Measurements from ENCODE around the gene TRIM10.
"Not testable (repeated sequence)": the region's sequence is repeated elsewhere in the genome, so short reads cannot be mapped to it uniquely, and the experiment has no call there.

TRIM10 gene

GRCh38 chr6:30152910-30153610, 8.0 kb downstream of the TRIM10 start:
- DNase-seq: peak; percentile 19 to 39

- no peak for DNase-seq
These were observed 8.9 kb downstream of the TRIM10 start for GRCh38 chr6:30152016-30152673.

- DNase-seq: no peak
These were observed 9.4 kb downstream of the TRIM10 start for GRCh38 chr6:30151580-30151979.

- no peak for DNase-seq
These were observed 10.2 kb downstream of the TRIM10 start for GRCh38 chr6:30150671-30151395.

GRCh38 chr6:30149858-30150550, 11.0 kb downstream of the TRIM10 start:
- no peak for DNase-seq

GRCh38 chr6:30149234-30149633, 11.8 kb downstream of the TRIM10 start:
- DNase-seq: no peak

- DNase-seq: no peak
These were observed 13.9 kb downstream of the TRIM10 start for GRCh38 chr6:30147096-30147495.

GRCh38 chr6:30145818-30146217, 15.2 kb downstream of the TRIM10 start:
- no peak for DNase-seq

GRCh38 chr6:30144811-30145210, 16.2 kb downstream of the TRIM10 start:
- no peak for DNase-seq

GRCh38 chr6:30143780-30144179, 17.2 kb downstream of the TRIM10 start:
- no peak for DNase-seq

- DNase-seq: no peak
These were observed 18.3 kb downstream of the TRIM10 start for GRCh38 chr6:30142665-30143064.

- DNase-seq: not testable (repeated sequence)
These were observed 20.8 kb downstream of the TRIM10 start for GRCh38 chr6:30140240-30140639.

GRCh38 chr6:30136570-30137286, 24.3 kb downstream of the TRIM10 start:
- DNase-seq: no peak

- DNase-seq: no peak
These were observed 25.3 kb downstream of the TRIM10 start, which contains the start of gene TRIM40 for GRCh38 chr6:30135757-30136156. TSS of gene TRIM40 (plus strand) at chr6:30136140. CDS start at chr6:30137037, 897 bp downstream.

GRCh38 chr6:30135147-30135546, 25.9 kb downstream of the TRIM10 start:
- DNase-seq: no peak

- no peak for DNase-seq
These were observed 29.0 kb downstream of the TRIM10 start for GRCh38 chr6:30131947-30132497.

- DNase-seq: peak; percentile 78 to 84
These were observed 29.8 kb downstream of the TRIM10 start for GRCh38 chr6:30130887-30131862.

GRCh38 chr6:30130179-30130679, 30.8 kb downstream of the TRIM10 start:
- no peak for DNase-seq

GRCh38 chr6:30129265-30130178, 31.5 kb downstream of the TRIM10 start:
- peak in 1 of 2 donors; percentile 17 for DNase-seq
